Ectodermal cell (in vitro differentiated cells): ENCODE data around the gene SPINT2. TPM values are rescaled to one million over a fixed set of nuclear protein-coding genes. Genes with fewer than 3 reads are reported as not detected.

Source experiments
- H3K27ac ChIP-seq: 2 replicates; pipeline ENCODE4 v1.7.0; 2013; ENCODE audit warnings: mild to moderate bottlenecking, low read depth, low read length; ENCODE audit not compliant: insufficient read depth, poor library complexity, severe bottlenecking
- H3K27me3 ChIP-seq: 2 replicates; pipeline ENCODE4 v1.7.0; 2013; ENCODE audit warnings: mild to moderate bottlenecking, low read length; ENCODE audit not compliant: insufficient read depth, control insufficient read depth, poor library complexity, severe bottlenecking
- H3K36me3 ChIP-seq: one replicate; pipeline ENCODE4 v1.7.0; 2013; ENCODE audit warnings: low read length; ENCODE audit not compliant: control insufficient read depth, insufficient read depth
- H3K4me1 ChIP-seq: one replicate; pipeline ENCODE4 v1.7.0; 2013; ENCODE audit warnings: low read length; ENCODE audit not compliant: control insufficient read depth, insufficient read depth
- H3K4me3 ChIP-seq: 2 replicates; pipeline ENCODE4 v1.7.0; 2013; ENCODE audit warnings: low read depth, low read length, control low read depth; ENCODE audit not compliant: insufficient read depth
- H3K9me3 ChIP-seq: 2 replicates; pipeline ENCODE4 v1.7.0; 2013; ENCODE audit warnings: mild to moderate bottlenecking, low read length, moderate library complexity; ENCODE audit not compliant: control insufficient read depth
- WGBS, 2 experiments: methylation state at CpG; one replicate each; pipeline ENCODE4 v1.1.7; 2013; ENCODE audit warnings: missing lambda C conversion rate in 2 of 2; 5-methylcytosine and 5-hydroxymethylcytosine counted together
- polyA plus RNA-seq, 4 experiments: library from polyadenylated mRNA; stranded (reverse); fragments of 50-300 nt; gene quantifications; one replicate each; pipeline ENCODE4 v1.2.3, GENCODE V29; 2013

The SPINT2 gene, protein sequence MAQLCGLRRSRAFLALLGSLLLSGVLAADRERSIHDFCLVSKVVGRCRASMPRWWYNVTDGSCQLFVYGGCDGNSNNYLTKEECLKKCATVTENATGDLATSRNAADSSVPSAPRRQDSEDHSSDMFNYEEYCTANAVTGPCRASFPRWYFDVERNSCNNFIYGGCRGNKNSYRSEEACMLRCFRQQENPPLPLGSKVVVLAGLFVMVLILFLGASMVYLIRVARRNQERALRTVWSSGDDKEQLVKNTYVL
- 128 TPM for polyA plus RNA-seq (2013, experiment 1 of 4)
- polyA plus RNA-seq (2013, experiment 2 of 4) = 141 TPM
- 124 TPM for polyA plus RNA-seq (2013, experiment 3 of 4)
- 141 TPM for polyA plus RNA-seq (2013, experiment 4 of 4)

DNA sequence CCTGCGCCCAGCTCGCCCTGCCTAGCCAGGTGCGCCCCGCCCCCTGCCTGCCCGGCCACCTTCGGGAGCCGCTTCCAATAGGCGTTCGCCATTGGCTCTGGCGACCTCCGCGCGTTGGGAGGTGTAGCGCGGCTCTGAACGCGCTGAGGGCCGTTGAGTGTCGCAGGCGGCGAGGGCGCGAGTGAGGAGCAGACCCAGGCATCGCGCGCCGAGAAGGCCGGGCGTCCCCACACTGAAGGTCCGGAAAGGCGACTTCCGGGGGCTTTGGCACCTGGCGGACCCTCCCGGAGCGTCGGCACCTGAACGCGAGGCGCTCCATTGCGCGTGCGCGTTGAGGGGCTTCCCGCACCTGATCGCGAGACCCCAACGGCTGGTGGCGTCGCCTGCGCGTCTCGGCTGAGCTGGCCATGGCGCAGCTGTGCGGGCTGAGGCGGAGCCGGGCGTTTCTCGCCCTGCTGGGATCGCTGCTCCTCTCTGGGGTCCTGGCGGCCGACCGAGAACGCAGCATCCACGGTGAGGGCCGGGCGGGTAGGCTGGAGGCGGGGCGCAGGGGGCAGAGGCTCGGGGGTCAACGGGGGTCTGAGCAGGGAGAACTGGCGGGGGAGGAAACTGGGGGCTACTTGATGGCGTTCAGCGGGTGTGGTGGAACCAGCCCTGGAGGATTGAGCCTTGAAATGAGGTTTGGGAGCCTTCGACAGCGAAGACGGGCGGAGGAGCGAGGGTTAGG lies at the start of gene SPINT2:
Gene SPINT2 (plus strand): TSS at position 88 of the 727 bp plus-strand sequence. CDS start 320 bp downstream, at position 408.
- no peaks in the 10 kb centered on the region for H3K27me3 ChIP-seq
- 1% methylated on average over 78 of the region's 78 CpGs for WGBS, 2 experiments
- H3K4me1 ChIP-seq = peaks cover 18% of the 10 kb centered on the region
- peak within 1 kb of the TSS; percentile 60 for H3K27ac ChIP-seq
- H3K9me3 ChIP-seq = no peaks in the 10 kb centered on the region
- H3K36me3 ChIP-seq = no peaks in the 10 kb centered on the region
- H3K4me3 ChIP-seq = peak within 1 kb of the TSS; percentile 78

DNA sequence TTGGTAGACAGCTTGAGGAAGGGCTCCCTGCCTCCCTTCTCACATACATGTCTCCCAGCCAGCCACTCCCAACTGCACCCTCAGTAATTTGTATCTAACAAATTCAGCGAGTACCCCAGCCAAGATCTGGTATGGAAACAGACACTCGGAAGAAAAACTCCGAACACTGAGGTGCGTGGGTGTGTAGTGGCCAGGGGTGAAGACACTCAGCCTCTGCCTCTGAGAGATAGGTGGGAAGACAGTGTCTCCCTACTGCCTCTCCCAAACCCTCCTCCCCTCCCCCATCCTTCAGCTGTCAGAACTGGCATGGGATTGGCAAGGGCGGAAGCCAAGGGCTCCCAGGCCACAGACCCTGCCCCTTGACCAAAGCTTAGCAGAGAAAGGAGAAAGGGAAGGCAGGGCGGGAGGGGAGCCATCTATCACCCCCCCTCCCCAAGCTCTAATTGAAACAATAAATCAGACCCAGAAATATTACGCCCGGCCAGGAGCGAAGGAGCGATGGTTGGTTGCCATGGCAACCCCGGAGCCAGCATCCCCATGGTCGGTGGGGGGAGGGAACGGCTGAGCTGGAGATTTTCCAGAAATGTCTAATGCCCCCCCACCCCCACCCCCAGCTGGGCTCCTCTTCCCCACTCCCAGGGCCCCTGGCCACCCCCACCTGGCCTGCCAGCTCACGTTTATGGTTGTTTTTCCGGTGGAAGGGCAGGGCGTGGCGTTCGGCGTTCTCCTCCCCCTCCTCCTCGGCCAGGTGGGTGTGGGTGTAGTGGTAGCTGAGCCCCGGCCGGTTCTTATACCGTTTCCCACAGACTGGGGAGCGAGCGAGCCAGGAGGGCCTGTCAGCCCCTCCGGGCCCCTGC lies 47.4 kb upstream of the SPINT2 start:
- peaks cover 15% of the 10 kb centered on the region for H3K4me1 ChIP-seq
- 88 to 90% methylated on average over 23 to 26 of the region's 26 CpGs for WGBS, 2 experiments

DNA sequence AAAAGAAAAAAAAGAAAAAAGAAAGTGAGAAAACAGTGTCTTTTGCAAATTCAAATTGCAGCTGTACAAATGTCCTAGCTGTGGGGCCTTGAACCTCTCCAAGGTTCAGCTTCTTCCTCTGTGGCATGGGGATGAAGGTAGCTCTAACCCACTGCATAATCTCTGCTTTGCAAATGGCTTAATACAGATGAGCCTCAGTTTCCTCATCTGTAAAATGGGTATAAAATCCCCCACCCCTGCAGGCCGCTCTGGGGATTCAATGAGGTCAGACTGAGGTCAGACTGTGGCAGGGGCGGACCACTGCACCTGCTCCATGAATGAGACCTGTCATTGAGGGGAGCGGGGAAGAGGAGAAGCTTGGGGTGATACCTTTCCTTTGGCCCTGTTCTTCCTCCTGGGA lies 46.2 kb upstream of the SPINT2 start:
- no peaks in the 10 kb centered on the region for H3K9me3 ChIP-seq
- 94 to 95% methylated on average over 3 of the region's 3 CpGs for WGBS, 2 experiments
- H3K4me3 ChIP-seq = no peak overlapping the region
- no peak overlapping the region for H3K27ac ChIP-seq
- H3K36me3 ChIP-seq = no peaks in the 10 kb centered on the region
- no peaks in the 10 kb centered on the region for H3K27me3 ChIP-seq
- peaks cover 15% of the 10 kb centered on the region for H3K4me1 ChIP-seq

More for the DNA sequence above, 47.4 kb upstream of the SPINT2 start:
- Histone ChIP-seq H3K36me3 (no peaks in the 10 kb centered on the region), H3K27ac (no peak overlapping the region), H3K9me3 (no peaks in the 10 kb centered on the region), H3K4me3 (no peak overlapping the region), H3K27me3 (no peaks in the 10 kb centered on the region)

DNA sequence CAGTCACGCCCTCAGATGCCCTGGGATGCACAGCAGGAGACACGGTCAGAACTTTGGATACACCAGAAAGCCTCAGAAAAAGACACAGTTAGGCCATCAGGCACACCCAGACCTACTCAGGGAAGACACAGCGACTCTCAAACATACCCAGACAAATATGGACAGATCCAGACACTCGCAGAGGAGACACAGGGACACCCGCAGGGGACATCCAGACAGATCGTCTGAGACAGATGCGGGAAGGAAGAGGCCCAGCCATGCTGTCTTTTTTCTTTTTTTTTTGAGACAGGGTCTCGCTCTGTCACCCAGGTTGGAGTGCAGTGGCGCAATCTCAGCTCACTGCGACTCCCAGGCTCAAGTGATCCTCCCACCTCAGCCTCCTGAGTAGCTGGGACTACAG lies 45.2 kb upstream of the SPINT2 start:
- 88 to 94% methylated on average over 10 of the region's 10 CpGs for WGBS, 2 experiments
- H3K4me3 ChIP-seq = no peak overlapping the region
- no peaks in the 10 kb centered on the region for H3K9me3 ChIP-seq
- H3K27ac ChIP-seq = no peak overlapping the region
- no peaks in the 10 kb centered on the region for H3K27me3 ChIP-seq
- H3K4me1 ChIP-seq = peaks cover 6% of the 10 kb centered on the region
- no peaks in the 10 kb centered on the region for H3K36me3 ChIP-seq

DNA sequence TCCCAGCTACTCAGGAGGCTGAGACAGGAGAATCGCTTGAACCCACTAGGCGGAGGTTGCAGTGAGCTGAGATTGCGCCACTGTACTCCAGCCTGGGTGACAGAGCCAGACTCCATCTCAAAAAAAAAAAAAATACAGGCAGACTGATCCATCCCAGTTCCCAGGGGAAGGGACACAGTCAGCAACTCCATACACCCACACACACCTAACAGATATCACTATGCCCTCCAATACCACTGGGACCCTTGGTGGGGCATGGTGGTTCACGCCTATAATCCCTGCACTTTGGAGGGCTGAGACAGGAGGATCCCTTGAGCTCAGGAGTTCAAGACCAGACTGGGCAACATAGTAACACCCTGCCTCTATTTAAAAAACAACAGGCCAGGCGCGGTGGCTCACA lies 43.0 kb upstream of the SPINT2 start:
- WGBS, 2 experiments = 91 to 92% methylated on average over 6 of the region's 6 CpGs
- Histone ChIP-seq H3K27ac (no peak overlapping the region), H3K4me3 (no peak overlapping the region), H3K36me3 (no peaks in the 10 kb centered on the region), H3K27me3 (peaks cover 3% of the 10 kb centered on the region), H3K9me3 (no peaks in the 10 kb centered on the region), H3K4me1 (peaks cover 6% of the 10 kb centered on the region)

DNA sequence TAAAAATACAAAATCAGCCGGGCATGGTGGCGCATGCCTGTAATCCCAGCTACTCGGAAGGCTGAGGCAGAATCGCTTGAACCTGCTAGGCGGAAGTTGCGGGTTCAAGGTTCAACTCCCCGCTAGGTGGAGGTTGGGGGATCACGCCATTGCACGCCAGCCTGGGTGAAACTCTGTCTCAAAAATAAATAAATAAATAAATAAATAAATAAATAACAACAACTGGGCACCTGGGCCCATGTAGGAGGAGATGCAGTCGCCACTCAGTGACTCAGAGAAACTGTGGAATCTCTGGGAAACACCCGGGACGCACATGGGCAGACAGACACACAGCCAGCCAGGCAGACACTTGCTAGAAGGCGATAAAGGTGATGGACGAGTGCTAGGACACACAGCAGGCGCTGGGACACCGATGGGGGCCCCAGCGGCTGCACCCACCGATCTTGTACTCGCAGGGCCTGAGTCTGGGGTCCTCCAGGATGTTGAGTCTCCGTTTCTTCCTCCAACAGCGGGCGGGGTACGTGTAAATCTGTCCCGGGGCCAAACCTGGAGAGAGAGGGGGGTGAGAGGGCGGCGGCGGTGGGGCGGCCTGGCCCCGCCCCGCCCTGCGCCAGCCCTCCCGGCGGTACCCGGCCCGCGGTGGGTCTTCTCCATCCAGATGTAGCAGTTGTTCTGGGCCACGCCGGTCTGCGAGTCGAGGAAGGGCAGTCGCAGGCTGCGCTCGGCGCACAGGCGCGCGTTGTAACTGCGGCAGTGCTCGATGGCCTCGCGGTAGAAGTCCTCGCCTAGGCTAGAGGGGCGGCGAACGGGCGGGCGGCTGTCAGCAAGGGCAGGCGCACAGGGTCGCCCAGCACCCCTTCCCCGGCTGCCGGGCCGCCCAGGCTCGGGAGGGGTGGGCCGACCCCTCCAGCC lies 42.2 kb upstream of the SPINT2 start:
- H3K4me3 ChIP-seq = no peak overlapping the region
- H3K9me3 ChIP-seq = no peaks in the 10 kb centered on the region
- WGBS, 2 experiments = 94% methylated on average over 62 of the region's 64 CpGs
- H3K4me1 ChIP-seq = no peaks in the 10 kb centered on the region
- H3K36me3 ChIP-seq = no peaks in the 10 kb centered on the region
- H3K27ac ChIP-seq = no peak overlapping the region
- peaks cover 10% of the 10 kb centered on the region for H3K27me3 ChIP-seq

DNA sequence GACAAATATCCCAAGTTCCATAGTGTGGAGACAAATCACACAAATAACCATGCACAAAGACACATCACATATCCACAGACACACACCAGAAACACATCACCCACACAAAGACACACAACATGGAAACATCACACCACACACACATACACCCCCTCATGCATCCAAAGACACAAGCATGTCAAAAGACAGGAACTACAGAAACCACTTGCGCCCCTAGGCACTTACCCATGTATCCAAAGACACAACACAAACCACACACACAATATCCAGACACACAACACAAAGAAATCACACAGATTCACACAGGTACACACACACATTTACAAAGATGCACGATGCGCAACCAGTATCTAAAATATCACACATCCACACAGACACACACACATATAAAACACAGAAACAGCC lies 41.3 kb upstream of the SPINT2 start:
- peaks cover 20% of the 10 kb centered on the region for H3K27me3 ChIP-seq
- H3K4me1 ChIP-seq = peaks cover 5% of the 10 kb centered on the region
- 80 to 94% methylated on average over 3 of the region's 3 CpGs for WGBS, 2 experiments
- no peak overlapping the region for H3K27ac ChIP-seq
- no peaks in the 10 kb centered on the region for H3K9me3 ChIP-seq
- H3K4me3 ChIP-seq = no peak overlapping the region
- no peaks in the 10 kb centered on the region for H3K36me3 ChIP-seq

DNA sequence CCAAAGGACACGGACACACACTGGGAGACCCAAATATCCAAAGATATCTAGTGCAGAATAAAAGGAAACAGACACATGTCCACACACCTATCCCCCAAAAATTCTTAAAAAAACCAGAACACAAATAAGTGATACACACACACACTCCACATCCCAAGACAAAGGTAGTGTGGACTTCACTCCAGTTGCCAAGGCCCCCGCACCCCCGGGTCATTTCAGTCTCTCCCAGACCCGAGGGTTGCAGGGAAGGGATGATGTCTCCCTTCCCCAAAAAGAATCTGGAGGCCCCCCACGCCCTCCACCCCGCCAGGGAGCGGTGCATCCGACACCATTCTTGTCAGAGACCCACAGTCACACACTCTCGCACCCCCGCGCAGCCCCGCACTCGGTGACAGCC lies 40.8 kb upstream of the SPINT2 start:
- no peak overlapping the region for H3K27ac ChIP-seq
- no peaks in the 10 kb centered on the region for H3K36me3 ChIP-seq
- no peaks in the 10 kb centered on the region for H3K9me3 ChIP-seq
- H3K4me1 ChIP-seq = peaks cover 5% of the 10 kb centered on the region
- peak overlapping the region; percentile 65 for H3K4me3 ChIP-seq
- 15 to 17% methylated on average over 13 of the region's 13 CpGs for WGBS, 2 experiments
- H3K27me3 ChIP-seq = peaks cover 22% of the 10 kb centered on the region

DNA sequence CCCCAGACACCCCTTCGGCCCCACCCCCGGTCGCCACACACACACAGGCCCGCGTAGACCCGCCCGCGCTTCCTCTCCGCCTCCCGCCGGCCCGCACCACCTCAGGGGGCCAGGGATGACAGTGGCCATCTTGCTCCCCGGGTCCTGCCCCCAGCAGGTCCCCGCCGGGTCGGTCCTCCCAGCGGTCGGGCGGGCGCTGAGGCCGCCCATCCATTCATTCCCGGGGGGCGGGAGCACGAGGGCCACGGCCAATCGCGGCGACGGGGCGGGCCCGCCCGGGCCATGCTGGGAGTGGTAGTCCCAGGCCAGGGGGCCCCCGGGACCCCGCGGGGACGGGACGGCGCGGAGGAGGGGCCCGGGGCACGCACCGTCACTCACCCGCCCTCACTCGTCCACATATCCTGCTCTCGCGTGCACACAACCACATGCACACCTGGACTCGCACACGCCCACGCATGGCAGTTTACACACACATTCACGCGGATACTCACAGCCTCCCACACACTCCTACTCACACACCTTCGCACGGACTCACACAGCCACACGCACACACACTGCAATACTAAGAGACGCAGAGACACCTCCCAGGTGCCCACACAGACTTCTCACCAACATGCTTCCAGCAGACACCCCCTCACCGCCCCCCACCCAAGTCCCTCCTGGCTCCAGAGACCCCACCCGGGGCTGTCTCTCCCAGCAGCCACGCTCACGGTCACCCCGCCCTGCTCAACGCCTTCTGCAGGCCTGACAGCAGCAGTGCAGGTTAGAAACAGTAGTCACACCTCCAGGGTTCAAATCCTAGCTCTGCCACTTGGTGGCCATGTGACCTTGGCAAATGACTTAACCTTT lies 40.1 kb upstream of the SPINT2 start, which contains the start of gene DPF1:
Gene DPF1 (minus strand): TSS at position 209 of the 849 bp plus-strand sequence. CDS start 80 bp downstream, at position 129.
- Histone ChIP-seq H3K9me3 (no peaks in the 10 kb centered on the region), H3K36me3 (no peaks in the 10 kb centered on the region), H3K4me1 (peaks cover 5% of the 10 kb centered on the region), H3K4me3 (peak within 1 kb of the TSS; percentile 65), H3K27me3 (peaks cover 29% of the 10 kb centered on the region), H3K27ac (no peak within 1 kb of the TSS)
- WGBS, 2 experiments = 3 to 4% methylated on average over 61 of the region's 61 CpGs
